Upper lobe of left lung (tissue), 6 donors: ENCODE data around the gene GMEB1. TPM values are rescaled to one million over a fixed set of nuclear protein-coding genes. Genes with fewer than 3 reads are reported as not detected.

Source experiments
- ATAC-seq, 2 donors: fragments of 200-7000 bp; cut with Tn5 transposase; one replicate each; pipeline ENCODE4 v1.9.1; 2022; ENCODE audit warnings: mild to moderate bottlenecking in 2 of 2, moderate library complexity in 2 of 2; ENCODE audit not compliant: low FRiP score in 2 of 2
- DNase-seq, 2 donors: peaks; one replicate each; pipeline ENCODE4 v3.0.0-alpha.2; 2019 to 2020
- H3K27ac ChIP-seq, 4 donors: fragments of 200-600 bp; sonication (generic); one replicate each; pipeline ENCODE4 v1.5.1; 2016 to 2019
- H3K27me3 ChIP-seq, 4 donors: fragments of 200-600 bp; sonication (generic); one replicate each; pipeline ENCODE4 v1.5.1; 2017 to 2019
- H3K36me3 ChIP-seq, 4 donors: fragments of 200-600 bp; sonication (generic); one replicate each; pipeline ENCODE4 v1.5.1; 2016 to 2019
- H3K4me1 ChIP-seq, 4 donors: fragments of 200-600 bp; sonication (generic); one replicate each; pipeline ENCODE4 v1.5.1; 2018 to 2019
- H3K4me3 ChIP-seq, 4 donors: fragments of 200-600 bp; sonication (generic); one replicate each; pipeline ENCODE4 v1.5.1; 2017 to 2019; ENCODE audit warnings: mild to moderate bottlenecking in 2 of 4, moderate library complexity in 1 of 4
- H3K9me3 ChIP-seq, 4 donors: fragments of 200-600 bp; sonication (generic); one replicate each; pipeline ENCODE4 v1.5.1; 2018 to 2019
- CTCF ChIP-seq, 6 experiments: fragments of 450-650 bp in 4 of 6; fragments of 200-600 bp in 2 of 6; sonication (generic) in 2 of 6; IDR thresholded peaks; one replicate each; pipeline ENCODE4 v1.5.1; 2016 to 2019; ENCODE audit warnings: antibody characterized with exemption in 6 of 6
- EP300 ChIP-seq, 4 donors: sonication (generic); formaldehyde crosslinking; IDR thresholded peaks; one replicate each; pipeline ENCODE4 v1.5.1; 2017; ENCODE audit warnings: antibody characterized with exemption in 4 of 4, control low read depth in 2 of 4
- POLR2A ChIP-seq, 4 donors: fragments of 450-650 bp; IDR thresholded peaks; one replicate each; pipeline ENCODE4 v1.5.1; 2016 to 2017; ENCODE audit warnings: antibody characterized with exemption in 4 of 4, mild to moderate bottlenecking in 2 of 4
- POLR2AphosphoS5 ChIP-seq, 2 donors: sonication (generic); formaldehyde crosslinking; IDR thresholded peaks; one replicate each; pipeline ENCODE4 v1.5.1; 2017; ENCODE audit warnings: antibody characterized with exemption in 2 of 2
- WGBS, 2 donors: methylation state at CpG; one replicate each; pipeline ENCODE4 v1.1.5; 2017 to 2018; 5-methylcytosine and 5-hydroxymethylcytosine counted together
- small RNA-seq, 4 donors: library from RNA; depleted of rRNA; stranded (forward); fragments of <200 nt; gene quantifications; one replicate each; pipeline ENCODE3, GENCODE V24; 2016
- total RNA-seq, 6 donors: library from RNA; depleted of rRNA in 4 of 6; stranded (reverse); fragments of >200 nt in 4 of 6; gene quantifications; one replicate each; pipeline versions ENCODE4 v1.1.0 to v1.2.1, GENCODE V29; 2016 to 2021
- donor health status: DM: no; HTN: no; CAD: no; lungs with moderate emphysema.
- donor health status: DM: no; HTN: yes; CAD: no; lungs with severe emphysema.

The GMEB1 gene
- total RNA-seq, 6 donors from 2014 or later = 7.3 to 14.3 (median 10.5) TPM

GRCh38 chr1:28758420-28758819 lies 89.8 kb downstream of the GMEB1 start:
- ATAC-seq = no peak
- no peaks in the 10 kb centered on the region for H3K27me3 ChIP-seq
- DNase-seq = no peak
- 76 to 85% methylated on average over 4 of the region's 4 CpGs for WGBS, 2 donors
- H3K27ac ChIP-seq = no peak overlapping the region
- H3K4me3 ChIP-seq = no peak overlapping the region
- H3K4me1 ChIP-seq = peaks cover 33 to 51% (median 36%) of the 10 kb centered on the region in 4 donors
- H3K9me3 ChIP-seq = no peaks in the 10 kb centered on the region
- peaks cover 0 to 25% (median 4%) of the 10 kb centered on the region in 4 donors for H3K36me3 ChIP-seq
- no peak for TF ChIP-seq POLR2AphosphoS5 (IDR thresholded peaks at IDR 0.05)

- 95 to 96% methylated on average over 3 of the region's 3 CpGs for WGBS, 2 donors
- ATAC-seq (no peak), DNase-seq (no peak)
- Histone ChIP-seq H3K4me3 (no peak overlapping the region), H3K27ac (no peak overlapping the region), H3K4me1 (peaks cover 29 to 45% (median 31%) of the 10 kb centered on the region in 4 donors), H3K36me3 (peaks cover 0 to 25% (median 4%) of the 10 kb centered on the region in 4 donors), H3K27me3 (no peaks in the 10 kb centered on the region), H3K9me3 (no peaks in the 10 kb centered on the region)
- TF ChIP-seq CTCF (IDR thresholded peaks at IDR 0.05) (no peak), POLR2AphosphoS5 (IDR thresholded peaks at IDR 0.05) (no peak), POLR2A (IDR thresholded peaks at IDR 0.05) (no peak), EP300 (IDR thresholded peaks at IDR 0.05) (no peak)
Observed at GRCh38 chr1:28759257-28759656, 90.7 kb downstream of the GMEB1 start.

- ATAC-seq (no peak), DNase-seq (no peak)
- H3K27me3 ChIP-seq = no peaks in the 10 kb centered on the region
- no peak overlapping the region for H3K27ac ChIP-seq
- 86 to 96% methylated on average over 5 of the region's 5 CpGs for WGBS, 2 donors
- peaks cover 0 to 32% (median 6%) of the 10 kb centered on the region in 4 donors for H3K36me3 ChIP-seq
- no peak overlapping the region for H3K4me3 ChIP-seq
- TF ChIP-seq POLR2A (IDR thresholded peaks at IDR 0.05) (no peak), POLR2AphosphoS5 (IDR thresholded peaks at IDR 0.05) (no peak), CTCF (IDR thresholded peaks at IDR 0.05) (no peak), EP300 (IDR thresholded peaks at IDR 0.05) (no peak)
- H3K4me1 ChIP-seq = peaks cover 12 to 36% (median 17%) of the 10 kb centered on the region in 4 donors
- H3K9me3 ChIP-seq = no peaks in the 10 kb centered on the region
Observed at GRCh38 chr1:28761189-28761588, 92.6 kb downstream of the GMEB1 start.

- TF ChIP-seq CTCF (IDR thresholded peaks at IDR 0.05) (no peak), POLR2AphosphoS5 (IDR thresholded peaks at IDR 0.05) (no peak), EP300 (IDR thresholded peaks at IDR 0.05) (no peak), POLR2A (IDR thresholded peaks at IDR 0.05) (no peak)
Observed at GRCh38 chr1:28766532-28767183, 98.1 kb downstream of the GMEB1 start.

More at GRCh38 chr1:28766532-28767183, 98.1 kb downstream of the GMEB1 start:
- Histone ChIP-seq H3K4me3 (no peak overlapping the region), H3K27ac (no peak overlapping the region), H3K36me3 (peaks cover 5 to 41% (median 18%) of the 10 kb centered on the region in 4 donors), H3K9me3 (no peaks in the 10 kb centered on the region), H3K4me1 (peaks cover 0 to 33% (median 8%) of the 10 kb centered on the region in 4 donors), H3K27me3 (no peaks in the 10 kb centered on the region)
- no peak for DNase-seq
- ATAC-seq = no peak
- WGBS, 2 donors = 89 to 92% methylated on average over 2 of the region's 2 CpGs

Small RNA genes within 50 kb of the gene (small RNA-seq; reads per million reads assigned to genes)
- gene RF00422 (0 reads per million in 4 donors), gene RNU11 (0 reads per million in 4 donors)

Other genes with a start within 250 kb of the GMEB1 start
- gene RCC1, start 162.7 kb upstream of the GMEB1 start, total RNA-seq = 10 to 100 TPM; 17.6 to 32.7 (median 20.1) TPM
- 10 to 100 TPM; 19.6 to 35.6 (median 25.3) TPM for gene TRNAU1AP, start 115.7 kb upstream of the GMEB1 start, total RNA-seq
- gene RAB42, start 76.5 kb upstream of the GMEB1 start, total RNA-seq = 10 to 100 TPM in 3 of 6 donors, 1 to 10 TPM in 3; 3.9 to 13.7 (median 9.8) TPM
- gene TAF12, start 25.7 kb upstream of the GMEB1 start, total RNA-seq = 10 to 100 TPM; 10.9 to 24.1 (median 19.6) TPM
- not detected for gene RNU11, start 20.2 kb upstream of the GMEB1 start, total RNA-seq
- 10 to 100 TPM; 40.1 to 72.5 (median 59.0) TPM for gene YTHDF2, start 68.2 kb downstream of the GMEB1 start, total RNA-seq
- not detected for gene OPRD1, start 143.4 kb downstream of the GMEB1 start, total RNA-seq
- 100 to 1,000 TPM in 1 of 6 donors, 10 to 100 TPM in 5; 43.5 to 109 (median 51.9) TPM for gene EPB41, start 245.8 kb downstream of the GMEB1 start, total RNA-seq